Measurements from ENCODE around the gene BAIAP3.
A peak's percentile ranks its signal among the peaks of the same experiment; 100 is the strongest.
"Not testable (repeated sequence)": the region's sequence is repeated elsewhere in the genome, so short reads cannot be mapped to it uniquely, and the experiment has no call there.

Gene BAIAP3

DNA sequence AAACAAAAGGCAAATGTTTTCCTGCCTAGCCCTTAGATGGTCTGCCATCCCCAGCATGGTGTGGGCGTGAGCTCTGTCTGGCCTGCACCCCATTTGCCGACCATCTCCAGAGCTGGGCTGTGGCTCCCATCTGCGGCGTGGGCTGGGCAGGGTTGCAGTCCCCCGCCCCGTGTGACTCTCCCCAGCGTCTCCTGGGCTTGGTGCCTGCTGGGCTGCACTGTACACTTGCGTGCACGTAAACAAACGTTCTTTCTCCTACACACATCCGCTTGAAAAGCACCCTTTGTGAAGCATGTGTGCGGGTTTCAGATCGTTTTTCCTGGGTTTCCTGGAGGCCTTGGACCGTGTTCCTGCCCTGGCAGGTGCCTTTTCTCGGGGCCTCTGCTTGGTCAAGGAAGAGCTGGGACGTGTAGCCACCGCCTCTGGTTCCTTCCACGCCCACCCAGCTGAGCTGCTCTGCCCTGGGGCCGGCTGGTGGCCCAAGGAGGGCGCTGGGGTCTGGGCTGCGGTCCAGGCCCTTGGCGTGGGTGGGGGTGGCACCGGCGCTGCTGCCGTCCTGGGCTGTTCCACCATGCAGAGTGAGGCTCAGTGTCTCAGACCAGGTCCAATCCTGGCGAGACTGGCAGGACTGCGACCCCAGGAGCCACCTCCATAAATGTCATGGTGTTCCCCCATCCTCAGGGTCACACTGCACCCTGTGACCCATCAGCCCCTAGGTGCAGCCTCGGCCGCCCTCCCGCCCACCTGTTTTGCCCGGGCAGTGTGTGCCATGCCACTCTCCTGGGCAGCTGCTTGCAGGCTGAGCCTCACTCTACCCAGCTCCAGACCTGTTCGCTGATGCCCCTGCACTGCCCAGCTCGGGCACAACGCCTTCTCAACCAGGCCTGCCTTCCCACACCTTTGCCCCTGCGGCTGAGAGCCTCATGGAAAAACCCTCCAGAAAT lies 9.9 kb upstream of the BAIAP3 start:
- Histone ChIP-seq H3K9ac (ENCODE audit: low read length) (no peak overlapping the region), H3K4me1 (ENCODE audit: control insufficient read depth, insufficient read depth, low read length) (no peaks in the 10 kb centered on the region), H3K27me3 (ENCODE audit: control insufficient read depth, insufficient read depth, low read length) (no peaks in the 10 kb centered on the region), H3K4me3 (ENCODE audit: low read length) (no peak overlapping the region), H3K36me3 (ENCODE audit: control insufficient read depth, insufficient read depth, low read length) (peaks cover 12% of the 10 kb centered on the region), H3K9me3 (ENCODE audit: control insufficient read depth, low read length) (no peaks in the 10 kb centered on the region)

DNA sequence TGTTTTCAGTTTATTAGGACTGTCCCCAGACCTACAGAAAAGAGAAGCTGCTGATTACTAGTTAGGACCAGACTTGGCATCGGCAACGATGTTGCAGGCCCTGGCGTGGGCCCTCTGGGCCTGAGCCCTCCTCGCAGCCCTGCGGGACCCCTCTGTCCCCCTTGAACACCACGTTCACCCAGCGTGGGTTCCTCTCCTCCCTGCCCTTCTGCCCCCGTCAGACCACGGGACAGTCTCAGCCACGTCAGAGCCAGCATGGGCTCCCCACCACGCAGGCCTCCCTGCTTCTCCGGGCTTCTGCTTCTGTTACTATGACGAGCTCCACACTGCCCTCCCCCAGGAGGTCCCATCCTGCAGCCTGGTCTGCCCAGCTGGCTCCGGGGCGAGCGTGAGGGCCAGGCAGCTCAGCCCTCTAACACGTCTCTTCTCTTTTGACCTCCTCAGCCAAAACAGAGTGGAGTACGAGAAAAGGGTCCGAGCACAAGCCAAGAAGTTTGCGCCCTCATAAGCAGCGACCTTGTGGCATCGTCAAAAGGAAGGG lies 9.1 kb upstream of the BAIAP3 start:
- Histone ChIP-seq H3K27me3 (ENCODE audit: control insufficient read depth, insufficient read depth, low read length) (no peaks in the 10 kb centered on the region), H3K4me1 (ENCODE audit: control insufficient read depth, insufficient read depth, low read length) (no peaks in the 10 kb centered on the region), H3K9ac (ENCODE audit: low read length) (no peak overlapping the region), H3K9me3 (ENCODE audit: control insufficient read depth, low read length) (no peaks in the 10 kb centered on the region), H3K4me3 (ENCODE audit: low read length) (no peak overlapping the region), H3K36me3 (ENCODE audit: control insufficient read depth, insufficient read depth, low read length) (peaks cover 10% of the 10 kb centered on the region)

DNA sequence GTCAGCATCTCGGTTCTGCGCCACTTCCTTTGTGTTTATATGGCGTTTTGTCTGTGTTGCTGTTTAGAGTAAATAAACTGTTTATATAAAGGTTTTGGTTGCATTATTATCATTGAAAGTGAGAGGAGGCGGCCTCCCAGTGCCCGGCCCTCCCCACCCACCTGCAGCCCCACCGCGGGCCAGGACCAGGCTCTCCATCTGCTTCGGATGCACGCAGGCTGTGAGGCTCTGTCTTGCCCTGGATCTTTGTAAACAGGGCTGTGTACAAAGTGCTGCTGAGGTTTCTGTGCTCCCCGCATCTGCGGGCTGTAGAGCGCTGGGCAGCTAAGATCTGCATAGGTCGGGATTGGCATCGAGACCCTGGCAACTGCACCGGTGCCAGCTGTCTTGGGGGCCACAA lies 8.2 kb upstream of the BAIAP3 start:
- no peak overlapping the region for H3K9ac ChIP-seq (ENCODE audit: low read length)
- H3K27me3 ChIP-seq (ENCODE audit: control insufficient read depth, insufficient read depth, low read length): no peaks in the 10 kb centered on the region
- H3K9me3 ChIP-seq (ENCODE audit: control insufficient read depth, low read length): no peaks in the 10 kb centered on the region
- peaks cover 8% of the 10 kb centered on the region for H3K36me3 ChIP-seq (ENCODE audit: control insufficient read depth, insufficient read depth, low read length)
- no peaks in the 10 kb centered on the region for H3K4me1 ChIP-seq (ENCODE audit: control insufficient read depth, insufficient read depth, low read length)
- H3K4me3 ChIP-seq (ENCODE audit: low read length): no peak overlapping the region

DNA sequence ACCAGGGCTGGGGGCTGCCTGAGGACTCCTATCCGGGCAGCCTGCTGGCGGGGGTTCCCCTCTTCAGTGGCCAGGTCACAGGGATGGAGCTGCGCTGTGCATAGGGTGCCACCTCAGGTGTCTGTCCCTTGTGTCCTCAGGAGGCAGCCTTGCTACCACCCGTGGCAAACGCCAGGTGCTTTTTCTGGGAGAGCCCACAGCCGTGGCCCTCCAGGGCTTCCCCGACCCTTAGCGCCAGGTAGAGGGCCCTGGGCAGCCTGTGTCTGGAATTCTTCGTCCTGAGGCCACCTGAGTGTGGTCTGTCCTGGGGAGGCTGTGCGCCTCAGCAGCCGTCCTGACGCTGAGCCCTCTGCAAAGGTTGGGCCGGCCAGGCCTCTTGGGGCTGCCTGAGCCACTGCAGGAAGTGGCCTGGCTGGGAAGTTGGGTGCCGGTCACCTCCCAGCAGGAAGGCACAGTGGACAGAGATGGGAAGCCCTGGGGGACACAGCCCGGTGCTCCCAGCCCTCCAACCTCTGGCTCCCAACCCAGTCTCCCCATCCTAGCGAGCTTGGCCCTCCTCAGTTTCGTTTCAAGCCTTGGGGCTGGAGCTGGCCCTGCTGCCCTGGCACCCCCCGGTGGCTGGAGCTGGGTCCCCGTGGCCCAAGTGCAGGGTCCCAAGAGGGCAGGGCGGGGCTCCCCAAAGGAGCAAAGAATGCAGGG lies 7.6 kb upstream of the BAIAP3 start:
- H3K4me3 ChIP-seq (ENCODE audit: low read length): no peak overlapping the region
- no peaks in the 10 kb centered on the region for H3K9me3 ChIP-seq (ENCODE audit: control insufficient read depth, low read length)
- peaks cover 8% of the 10 kb centered on the region for H3K36me3 ChIP-seq (ENCODE audit: control insufficient read depth, insufficient read depth, low read length)
- no peaks in the 10 kb centered on the region for H3K27me3 ChIP-seq (ENCODE audit: control insufficient read depth, insufficient read depth, low read length)
- no peak overlapping the region for H3K9ac ChIP-seq (ENCODE audit: low read length)
- no peaks in the 10 kb centered on the region for H3K4me1 ChIP-seq (ENCODE audit: control insufficient read depth, insufficient read depth, low read length)

DNA sequence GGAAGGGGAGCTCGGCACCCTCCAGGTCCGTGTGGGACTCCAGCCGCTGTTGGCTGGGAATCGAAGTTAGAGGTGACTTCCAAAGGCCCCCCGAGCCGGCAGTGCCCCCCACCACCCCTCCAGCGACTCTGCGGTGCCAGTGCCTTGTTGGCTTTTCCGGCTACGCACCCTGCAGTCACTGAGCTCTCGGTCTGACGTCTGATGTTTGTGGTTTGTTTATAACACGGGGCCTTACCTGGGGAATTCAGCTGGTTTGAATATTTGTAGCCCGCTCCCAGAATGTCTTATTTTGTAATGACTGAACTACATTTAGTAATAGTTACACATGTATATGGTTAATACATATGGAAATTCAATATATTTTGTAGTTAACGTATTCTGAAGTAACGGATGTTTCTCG lies 7.1 kb upstream of the BAIAP3 start:
- H3K4me1 ChIP-seq (ENCODE audit: control insufficient read depth, insufficient read depth, low read length): peaks cover 5% of the 10 kb centered on the region
- peaks cover 3% of the 10 kb centered on the region for H3K27me3 ChIP-seq (ENCODE audit: control insufficient read depth, insufficient read depth, low read length)
- H3K36me3 ChIP-seq (ENCODE audit: control insufficient read depth, insufficient read depth, low read length): peaks cover 8% of the 10 kb centered on the region
- no peaks in the 10 kb centered on the region for H3K9me3 ChIP-seq (ENCODE audit: control insufficient read depth, low read length)
- H3K4me3 ChIP-seq (ENCODE audit: low read length): no peak overlapping the region
- H3K9ac ChIP-seq (ENCODE audit: low read length): no peak overlapping the region

DNA sequence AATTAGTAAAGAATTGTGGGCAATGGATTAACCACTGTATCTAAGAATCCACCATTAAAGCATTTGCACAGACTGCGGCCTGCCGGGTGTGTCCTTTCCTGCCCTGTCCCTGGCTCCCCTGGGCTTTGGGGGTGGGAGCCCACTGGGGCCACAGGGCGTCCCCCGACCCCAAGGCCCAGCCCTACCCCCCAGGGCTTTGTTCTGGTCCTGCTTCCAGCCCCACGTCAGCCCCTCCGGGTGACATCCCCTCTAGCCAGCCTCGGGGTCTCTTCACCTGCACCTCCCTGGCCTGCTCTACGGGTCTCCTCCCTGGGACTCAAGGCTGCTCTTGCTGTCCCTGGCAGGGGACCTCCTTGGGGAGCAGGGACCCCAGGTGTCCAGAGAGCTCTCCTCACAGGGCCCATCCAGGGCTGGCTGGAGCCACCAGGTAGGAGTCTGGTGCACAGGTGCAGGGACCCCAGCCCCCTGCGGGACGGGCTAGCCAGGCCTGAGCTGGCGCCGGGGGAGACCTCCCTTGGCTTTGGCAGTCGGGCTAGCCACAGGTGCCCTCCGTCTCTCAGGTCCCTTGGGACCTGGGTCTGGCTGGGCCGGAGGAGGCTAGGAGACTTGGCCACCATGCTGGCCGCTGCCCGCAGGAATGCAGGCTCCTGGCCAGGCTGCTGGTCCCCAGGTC lies 6.4 kb upstream of the BAIAP3 start:
- Histone ChIP-seq H3K36me3 (ENCODE audit: control insufficient read depth, insufficient read depth, low read length) (peaks cover 8% of the 10 kb centered on the region), H3K9ac (ENCODE audit: low read length) (no peak overlapping the region)

DNA sequence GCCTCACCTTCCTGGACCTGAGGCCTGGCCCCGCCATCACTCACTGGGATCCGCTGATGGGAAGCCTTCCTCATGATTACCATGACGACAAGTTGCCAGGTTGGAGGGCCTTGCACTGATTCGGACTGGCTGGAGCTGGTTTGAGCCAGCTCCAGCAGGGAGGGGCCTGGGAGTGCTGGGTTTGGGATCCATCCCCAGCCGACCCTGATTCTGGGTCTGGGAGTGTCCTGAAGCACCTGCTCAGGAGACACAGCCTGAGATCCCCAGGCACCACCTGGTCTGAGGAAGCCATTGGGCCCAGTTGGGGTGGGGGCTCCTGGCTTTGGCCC lies 5.9 kb upstream of the BAIAP3 start:
- peaks cover 8% of the 10 kb centered on the region for H3K36me3 ChIP-seq (ENCODE audit: control insufficient read depth, insufficient read depth, low read length)
- H3K9ac ChIP-seq (ENCODE audit: low read length): no peak overlapping the region
- no peak overlapping the region for H3K4me3 ChIP-seq (ENCODE audit: low read length)
- H3K27me3 ChIP-seq (ENCODE audit: control insufficient read depth, insufficient read depth, low read length): peaks cover 15% of the 10 kb centered on the region
- H3K9me3 ChIP-seq (ENCODE audit: control insufficient read depth, low read length): no peaks in the 10 kb centered on the region
- H3K4me1 ChIP-seq (ENCODE audit: control insufficient read depth, insufficient read depth, low read length): peaks cover 17% of the 10 kb centered on the region

More for the DNA sequence above, 6.4 kb upstream of the BAIAP3 start:
- H3K27me3 ChIP-seq (ENCODE audit: control insufficient read depth, insufficient read depth, low read length): peaks cover 10% of the 10 kb centered on the region
- H3K9me3 ChIP-seq (ENCODE audit: control insufficient read depth, low read length): no peaks in the 10 kb centered on the region
- H3K4me3 ChIP-seq (ENCODE audit: low read length): no peak overlapping the region
- H3K4me1 ChIP-seq (ENCODE audit: control insufficient read depth, insufficient read depth, low read length): peaks cover 12% of the 10 kb centered on the region

DNA sequence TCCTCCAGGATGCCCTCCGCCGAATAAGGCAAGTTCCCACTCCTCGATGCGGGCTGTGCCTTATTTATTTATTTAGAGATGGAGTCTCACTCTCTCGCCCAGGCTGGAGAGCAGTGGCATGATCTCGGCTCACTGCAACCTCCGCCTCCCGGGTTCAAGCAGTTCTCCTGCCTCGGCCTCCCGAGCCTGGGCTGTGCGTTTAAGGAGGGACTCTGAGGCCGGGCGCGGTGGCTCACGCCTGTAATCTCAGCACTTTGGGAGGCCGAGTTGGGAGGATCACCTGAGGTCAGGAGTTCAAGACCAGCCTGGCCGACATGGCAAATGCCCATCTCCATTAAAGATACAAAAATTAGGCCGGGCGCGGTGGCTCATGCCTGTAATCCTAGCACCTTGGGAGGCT lies 5.3 kb upstream of the BAIAP3 start:
- not testable (repeated sequence) for H3K9ac ChIP-seq (ENCODE audit: low read length); H3K9me3 ChIP-seq (ENCODE audit: control insufficient read depth, low read length); H3K4me3 ChIP-seq (ENCODE audit: low read length); H3K36me3 ChIP-seq (ENCODE audit: control insufficient read depth, insufficient read depth, low read length)
- peaks cover 21% of the 10 kb centered on the region for H3K27me3 ChIP-seq (ENCODE audit: control insufficient read depth, insufficient read depth, low read length)
- peaks cover 23% of the 10 kb centered on the region for H3K4me1 ChIP-seq (ENCODE audit: control insufficient read depth, insufficient read depth, low read length)

DNA sequence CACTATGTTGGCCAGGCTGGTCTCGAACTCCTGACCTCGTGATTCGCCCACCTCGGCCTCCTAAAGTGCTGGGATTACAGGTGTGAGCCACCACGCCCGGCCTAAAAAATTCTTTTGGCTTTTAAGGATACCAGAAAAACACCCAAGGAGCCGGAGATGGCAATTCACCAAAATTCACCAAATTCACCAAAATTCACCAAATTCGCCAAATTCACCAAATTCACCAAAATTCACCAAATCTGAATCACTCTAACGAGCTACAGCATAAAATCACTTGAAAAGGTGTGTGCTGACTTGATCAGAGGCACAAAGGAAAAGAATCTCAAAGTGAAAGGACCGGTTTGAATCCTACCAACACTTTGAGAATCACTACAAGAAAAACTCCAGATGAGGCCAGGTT lies 4.5 kb upstream of the BAIAP3 start:
- Histone ChIP-seq H3K4me1 (ENCODE audit: control insufficient read depth, insufficient read depth, low read length) (peaks cover 24% of the 10 kb centered on the region), H3K27me3 (ENCODE audit: control insufficient read depth, insufficient read depth, low read length) (peaks cover 28% of the 10 kb centered on the region)
- H3K9ac ChIP-seq (ENCODE audit: low read length); H3K4me3 ChIP-seq (ENCODE audit: low read length); H3K9me3 ChIP-seq (ENCODE audit: control insufficient read depth, low read length); H3K36me3 ChIP-seq (ENCODE audit: control insufficient read depth, insufficient read depth, low read length): not testable (repeated sequence)

DNA sequence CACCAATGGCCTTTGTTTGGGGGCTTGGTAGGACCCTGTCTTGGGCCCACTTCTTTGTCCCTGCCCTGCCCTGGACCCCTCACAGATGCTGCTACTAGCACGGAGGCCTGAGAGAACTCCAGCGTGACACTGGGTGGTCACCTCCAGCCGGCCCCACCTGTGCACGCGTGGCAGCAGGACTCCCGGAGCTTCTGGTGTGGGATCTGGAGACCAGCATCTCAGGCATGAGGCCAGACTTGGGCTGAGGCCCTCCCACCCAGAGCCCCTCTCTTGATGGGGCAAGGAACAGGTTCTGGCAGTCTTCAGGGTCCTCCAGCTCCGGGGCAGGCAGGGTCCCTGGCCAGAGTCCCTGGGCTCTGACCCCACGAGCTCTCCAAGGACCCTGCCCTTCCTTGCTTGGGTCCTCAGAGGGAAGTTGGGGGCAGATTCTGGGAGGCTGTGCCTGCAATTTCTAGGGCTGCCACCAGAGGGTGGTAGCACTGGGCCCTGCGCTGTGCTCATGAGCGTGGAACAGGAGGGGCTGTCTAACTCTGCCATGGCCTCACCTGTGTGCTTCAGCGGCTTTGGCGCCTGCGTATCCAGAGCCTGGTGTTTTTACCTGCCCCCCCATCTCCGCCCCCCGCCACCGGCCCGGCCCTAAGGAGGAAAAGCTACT lies 3.1 kb upstream of the BAIAP3 start:
- no peaks in the 10 kb centered on the region for H3K9me3 ChIP-seq (ENCODE audit: control insufficient read depth, low read length)
- H3K4me1 ChIP-seq (ENCODE audit: control insufficient read depth, insufficient read depth, low read length): peaks cover 24% of the 10 kb centered on the region
- peaks cover 2% of the 10 kb centered on the region for H3K36me3 ChIP-seq (ENCODE audit: control insufficient read depth, insufficient read depth, low read length)
- H3K27me3 ChIP-seq (ENCODE audit: control insufficient read depth, insufficient read depth, low read length): peaks cover 43% of the 10 kb centered on the region
- H3K4me3 ChIP-seq (ENCODE audit: low read length): no peak overlapping the region
- no peak overlapping the region for H3K9ac ChIP-seq (ENCODE audit: low read length)

DNA sequence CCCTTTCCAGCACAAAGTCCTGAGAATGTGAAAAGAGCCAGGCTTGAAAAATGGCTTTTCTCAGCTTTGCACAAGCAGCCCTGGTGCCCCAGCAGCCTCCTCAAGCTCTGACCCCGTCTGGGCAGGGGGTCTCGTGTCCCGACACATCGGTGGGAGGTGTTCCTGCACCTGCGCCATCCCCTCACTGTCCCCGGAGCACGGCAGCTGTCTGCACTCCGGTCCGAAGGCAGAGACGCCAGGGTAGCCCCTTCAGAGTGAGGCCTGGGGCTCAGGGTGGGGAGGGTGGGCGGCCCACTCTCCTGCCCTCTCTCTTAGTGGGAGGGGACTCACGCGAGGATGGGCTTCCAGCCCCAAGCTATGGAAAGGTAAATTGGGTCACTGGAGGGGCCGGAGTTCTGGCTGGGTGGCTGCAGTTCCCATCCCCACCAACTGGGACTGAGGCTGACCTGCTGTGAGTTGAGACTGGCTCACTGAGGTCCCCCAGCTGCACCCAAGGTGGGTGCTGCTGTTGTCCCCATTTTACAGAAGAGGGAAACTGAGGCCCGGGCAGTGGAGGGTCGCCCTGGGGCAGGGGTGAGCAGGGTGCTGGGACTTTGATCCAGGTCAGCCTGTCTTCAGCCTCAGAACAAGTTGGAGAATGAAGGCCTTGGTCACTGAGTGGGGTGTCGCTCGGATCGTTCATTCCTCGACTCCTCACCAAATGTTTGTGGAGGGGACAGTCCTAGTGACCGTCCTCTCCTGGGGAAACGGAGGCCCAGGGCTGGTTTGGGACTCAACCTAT lies 2.3 kb upstream of the BAIAP3 start:
- Histone ChIP-seq H3K4me3 (ENCODE audit: low read length) (peak overlapping the region; percentile 14), H3K4me1 (ENCODE audit: control insufficient read depth, insufficient read depth, low read length) (peaks cover 24% of the 10 kb centered on the region), H3K9me3 (ENCODE audit: control insufficient read depth, low read length) (no peaks in the 10 kb centered on the region), H3K27me3 (ENCODE audit: control insufficient read depth, insufficient read depth, low read length) (peaks cover 50% of the 10 kb centered on the region), H3K36me3 (ENCODE audit: control insufficient read depth, insufficient read depth, low read length) (no peaks in the 10 kb centered on the region), H3K9ac (ENCODE audit: low read length) (peak overlapping the region; percentile 53)
